OCI-LY1 (cell line): Measurements from ENCODE around the gene GALNT2.

Experiments
- H2AFZ ChIP-seq: fragments of 200-600 bp; sonication (generic), shearing (Covaris generic); 2 replicates; pipeline ENCODE4 v1.6.0; 2014; ENCODE audit warnings: antibody characterized with exemption, mild to moderate bottlenecking, low read length
- H3F3A ChIP-seq: fragments of 200-600 bp; sonication (generic), shearing (Covaris generic); 2 replicates; pipeline ENCODE4 v1.6.0; 2014; ENCODE audit warnings: mild to moderate bottlenecking, antibody characterized with exemption, low read length, moderate library complexity; ENCODE audit not compliant: insufficient read depth
- H3K27ac ChIP-seq: fragments of 200-600 bp; sonication (generic); 2 replicates; pipeline ENCODE4 v1.5.1; 2014; ENCODE audit warnings: low read length, mixed run types, mild to moderate bottlenecking, low read depth; ENCODE audit not compliant: poor library complexity, severe bottlenecking
- H3K27me3 ChIP-seq: fragments of 200-600 bp; sonication (generic); 2 replicates; pipeline ENCODE4 v1.6.0; 2014; ENCODE audit warnings: antibody characterized with exemption, mild to moderate bottlenecking, low read length, moderate library complexity; ENCODE audit not compliant: insufficient read depth
- H3K36me3 ChIP-seq: fragments of 200-600 bp; sonication (generic); 2 replicates; pipeline ENCODE4 v1.6.1; 2014; ENCODE audit warnings: mild to moderate bottlenecking, antibody characterized with exemption, low read length, moderate library complexity, mixed read lengths; ENCODE audit not compliant: insufficient read depth
- H3K4me1 ChIP-seq: fragments of 200-600 bp; sonication (generic); 2 replicates; pipeline ENCODE4 v1.5.1; 2014; ENCODE audit warnings: mild to moderate bottlenecking, low read length, moderate library complexity; ENCODE audit not compliant: insufficient read depth, severe bottlenecking
- H3K4me2 ChIP-seq: fragments of 200-600 bp; sonication (generic), shearing (Covaris generic); 2 replicates; pipeline ENCODE4 v1.6.1; 2014; ENCODE audit warnings: low read length
- H3K4me3 ChIP-seq: fragments of 200-600 bp; sonication (generic); 2 replicates; pipeline ENCODE4 v1.5.1; 2014; ENCODE audit warnings: low read length, low read depth, mild to moderate bottlenecking, mixed read lengths; ENCODE audit not compliant: poor library complexity, severe bottlenecking
- H3K79me2 ChIP-seq: fragments of 200-600 bp; shearing (Covaris generic); 2 replicates; pipeline ENCODE4 v1.6.1; 2016; ENCODE audit warnings: mixed run types, low read length, mixed read lengths; ENCODE audit not compliant: insufficient read depth
- H3K9ac ChIP-seq: fragments of 200-600 bp; sonication (generic), shearing (Covaris generic); 2 replicates; pipeline ENCODE4 v1.6.1; 2014; ENCODE audit warnings: mild to moderate bottlenecking, low read length, mixed read lengths
- H3K9me2 ChIP-seq: fragments of 200-600 bp; sonication (generic), shearing (Covaris generic); 2 replicates; pipeline ENCODE4 v1.6.1; 2014; ENCODE audit warnings: low read depth, mild to moderate bottlenecking, low read length, mixed read lengths
- H3K9me3 ChIP-seq: fragments of 200-600 bp; shearing (Covaris generic); 2 replicates; pipeline ENCODE4 v1.6.1; 2014; ENCODE audit warnings: low read length, mixed read lengths
- H4K20me1 ChIP-seq: fragments of 200-600 bp; sonication (generic), shearing (Covaris generic); 2 replicates; pipeline ENCODE4 v1.6.0; 2016; ENCODE audit warnings: mild to moderate bottlenecking, low read length; ENCODE audit not compliant: insufficient read depth
- EZH2 ChIP-seq: fragments of 200-600 bp; sonication (generic), shearing (Covaris generic); IDR thresholded peaks from 2 replicates; pipeline ENCODE4 v1.8.0; 2017; ENCODE audit warnings: borderline replicate concordance, mixed run types, mild to moderate bottlenecking, antibody characterized with exemption, low read length, moderate library complexity, mixed read lengths
- TF ChIP-seq, protein P1 (sequence below): fragments of 200-600 bp; sonication (generic), shearing (Covaris generic); IDR thresholded peaks from 2 replicates; pipeline ENCODE4 v1.5.1; 2017; ENCODE audit warnings: mild to moderate bottlenecking, antibody characterized with exemption, low read length, moderate library complexity, mixed read lengths

Gene GALNT2

DNA sequence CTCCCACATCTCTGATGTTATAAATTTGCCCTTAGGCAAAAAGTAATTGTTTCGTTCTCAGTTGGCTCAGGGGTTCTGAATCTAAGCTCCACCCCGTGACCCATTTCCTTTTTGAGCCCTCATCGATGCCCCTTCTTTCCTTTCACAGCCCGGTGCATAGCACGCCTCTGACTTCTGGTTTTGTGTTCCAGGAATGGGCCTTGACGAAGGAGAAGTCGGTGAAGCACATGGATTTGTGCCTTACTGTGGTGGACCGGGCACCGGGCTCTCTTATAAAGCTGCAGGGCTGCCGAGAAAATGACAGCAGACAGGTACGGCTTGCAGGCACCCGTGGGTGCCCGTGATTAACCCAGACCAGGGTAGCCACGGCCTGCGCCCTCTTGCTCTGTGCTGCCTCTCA is 207.2 kb downstream of the GALNT2 start:
- TF ChIP-seq, protein P1, sequence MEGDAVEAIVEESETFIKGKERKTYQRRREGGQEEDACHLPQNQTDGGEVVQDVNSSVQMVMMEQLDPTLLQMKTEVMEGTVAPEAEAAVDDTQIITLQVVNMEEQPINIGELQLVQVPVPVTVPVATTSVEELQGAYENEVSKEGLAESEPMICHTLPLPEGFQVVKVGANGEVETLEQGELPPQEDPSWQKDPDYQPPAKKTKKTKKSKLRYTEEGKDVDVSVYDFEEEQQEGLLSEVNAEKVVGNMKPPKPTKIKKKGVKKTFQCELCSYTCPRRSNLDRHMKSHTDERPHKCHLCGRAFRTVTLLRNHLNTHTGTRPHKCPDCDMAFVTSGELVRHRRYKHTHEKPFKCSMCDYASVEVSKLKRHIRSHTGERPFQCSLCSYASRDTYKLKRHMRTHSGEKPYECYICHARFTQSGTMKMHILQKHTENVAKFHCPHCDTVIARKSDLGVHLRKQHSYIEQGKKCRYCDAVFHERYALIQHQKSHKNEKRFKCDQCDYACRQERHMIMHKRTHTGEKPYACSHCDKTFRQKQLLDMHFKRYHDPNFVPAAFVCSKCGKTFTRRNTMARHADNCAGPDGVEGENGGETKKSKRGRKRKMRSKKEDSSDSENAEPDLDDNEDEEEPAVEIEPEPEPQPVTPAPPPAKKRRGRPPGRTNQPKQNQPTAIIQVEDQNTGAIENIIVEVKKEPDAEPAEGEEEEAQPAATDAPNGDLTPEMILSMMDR: no peak
- no peak for TF ChIP-seq EZH2
- peaks cover 33% of the 10 kb centered on the region for H3K36me3 ChIP-seq
- no peak overlapping the region for H3K4me2 ChIP-seq
- no peaks in the 10 kb centered on the region for H3F3A ChIP-seq
- H3K27me3 ChIP-seq: no peaks in the 10 kb centered on the region
- no peaks in the 10 kb centered on the region for H3K9me2 ChIP-seq
- H3K27ac ChIP-seq: peak overlapping the region; percentile 68
- H3K79me2 ChIP-seq: no peaks in the 10 kb centered on the region
- H2AFZ ChIP-seq: no peak overlapping the region
- no peaks in the 10 kb centered on the region for H4K20me1 ChIP-seq
- peaks cover 75% of the 10 kb centered on the region for H3K4me1 ChIP-seq
- no peak overlapping the region for H3K4me3 ChIP-seq
- H3K9ac ChIP-seq: no peak overlapping the region
- H3K9me3 ChIP-seq: no peaks in the 10 kb centered on the region

DNA sequence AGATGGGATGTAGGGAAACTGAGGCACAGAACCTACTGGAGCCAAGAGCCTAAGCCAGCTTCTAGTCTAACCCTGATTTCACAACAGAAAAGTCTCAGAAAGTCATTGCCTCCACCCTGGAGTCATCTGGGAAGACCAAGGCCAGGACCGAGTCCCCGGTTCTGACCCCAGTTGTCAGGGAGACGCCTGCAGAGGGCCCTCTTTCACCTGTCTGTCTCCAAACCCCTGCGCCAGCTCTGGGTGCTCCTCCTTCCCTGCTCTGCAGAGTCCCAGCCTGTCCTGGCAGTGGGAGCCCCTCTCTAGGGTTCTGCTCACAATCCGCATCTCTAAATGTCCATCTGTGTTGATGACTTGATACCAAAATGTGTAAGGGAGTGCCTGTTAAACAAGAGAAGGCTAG is 209.4 kb downstream of the GALNT2 start:
- Histone ChIP-seq H3K79me2 (no peaks in the 10 kb centered on the region), H3K27ac (peak overlapping the region; percentile 97), H3K9me3 (no peaks in the 10 kb centered on the region), H3K4me3 (no peak overlapping the region), H4K20me1 (no peaks in the 10 kb centered on the region), H3K27me3 (no peaks in the 10 kb centered on the region), H3K4me2 (peak overlapping the region; percentile 52; the same call in 1 of the 2 replicates), H3F3A (no peaks in the 10 kb centered on the region), H3K9me2 (no peaks in the 10 kb centered on the region), H3K4me1 (peaks cover 71% of the 10 kb centered on the region), H3K36me3 (peaks cover 36% of the 10 kb centered on the region), H2AFZ (no peak overlapping the region), H3K9ac (no peak overlapping the region)
- no peak for TF ChIP-seq EZH2
- TF ChIP-seq, protein P1: no peak

DNA sequence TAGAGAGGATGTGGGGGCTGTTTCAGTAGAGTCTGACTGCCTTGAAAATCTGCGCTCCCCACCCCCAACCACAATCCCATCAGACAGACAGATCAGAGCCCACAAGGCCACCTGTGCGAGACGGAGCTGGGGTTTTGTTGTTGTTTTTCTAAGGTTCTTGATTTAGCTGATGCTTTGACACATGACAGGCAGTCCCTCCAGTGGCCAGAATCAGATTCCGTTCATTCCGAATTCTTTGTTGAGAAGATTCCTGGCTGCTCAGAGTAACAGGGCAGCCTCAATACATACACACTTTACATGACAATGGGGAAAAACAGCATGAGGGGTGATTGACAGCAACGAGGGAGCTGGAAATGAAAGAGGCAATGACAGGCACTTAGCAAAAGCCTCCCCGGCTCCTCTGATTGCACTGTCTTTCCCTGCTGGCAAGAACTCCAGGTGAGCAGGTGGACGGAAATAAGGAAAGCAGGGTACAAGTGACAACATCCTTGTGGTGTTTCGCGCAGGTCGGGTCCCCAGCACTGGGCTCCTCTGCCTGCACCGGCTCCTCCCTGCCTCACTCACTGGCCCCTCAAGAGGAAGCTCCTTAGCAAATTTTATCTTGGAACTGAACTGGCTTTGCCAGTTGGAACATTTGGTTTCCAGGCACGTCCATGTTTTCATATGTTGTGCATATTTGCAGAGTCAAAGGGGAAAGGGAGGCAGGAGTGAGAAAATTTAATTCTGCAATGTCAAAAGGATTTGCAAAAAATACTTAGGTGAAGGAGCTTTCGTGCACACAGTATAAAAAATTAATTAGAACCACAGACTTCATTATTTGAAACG is 210.4 kb downstream of the GALNT2 start:
- Histone ChIP-seq H3K9me3 (no peaks in the 10 kb centered on the region), H3K4me2 (peak overlapping the region; percentile 52), H3K27ac (peak overlapping the region; percentile 97), H3K27me3 (no peaks in the 10 kb centered on the region), H3K4me3 (peak overlapping the region; percentile 13), H3K79me2 (no peaks in the 10 kb centered on the region), H3K9ac (peak overlapping the region; percentile 57; the same call in 1 of the 2 replicates), H3K4me1 (peaks cover 79% of the 10 kb centered on the region), H4K20me1 (no peaks in the 10 kb centered on the region), H2AFZ (no peak overlapping the region), H3F3A (no peaks in the 10 kb centered on the region), H3K9me2 (no peaks in the 10 kb centered on the region), H3K36me3 (peaks cover 36% of the 10 kb centered on the region)
- TF ChIP-seq, protein P1: peak; percentile 48; the same call in 1 of the 2 replicates
- no peak for TF ChIP-seq EZH2
